Fibroblast of skin of back (primary cell): ENCODE data around the gene PPIE. TPM values are rescaled to one million over a fixed set of nuclear protein-coding genes. Genes with fewer than 3 reads are reported as not detected.

Experiments used
- DNase-seq: peaks from one replicate; pipeline ENCODE4 v3.0.0-alpha.2; 2013
- polyA plus RNA-seq, 2 experiments: library from polyadenylated mRNA; unstranded; fragments of 120-200 nt; gene quantifications; one replicate each; pipeline ENCODE4 v1.2.1, GENCODE V29; 2013; ENCODE audit not compliant: insufficient read length in 2 of 2

Gene PPIE
- 50.2 TPM for polyA plus RNA-seq (2013, experiment 1 of 2; ENCODE audit: insufficient read length)
- 40.9 TPM for polyA plus RNA-seq (2013, experiment 2 of 2; ENCODE audit: insufficient read length)

- peak; percentile 90 for DNase-seq
Observed at GRCh38 chr1:39738622-39739366, at the start of gene PPIE. TSS of gene PPIE (plus strand) at chr1:39738882. CDS start at chr1:39738901, 19 bp downstream.

GRCh38 chr1:39689214-39689613 is 49.5 kb upstream of the PPIE start:
- DNase-seq: no peak

GRCh38 chr1:39689635-39690034 is 49.0 kb upstream of the PPIE start:
- DNase-seq: no peak

GRCh38 chr1:39690225-39690624 is 48.5 kb upstream of the PPIE start:
- DNase-seq: no peak

GRCh38 chr1:39690794-39691382 is 47.8 kb upstream of the PPIE start:
- no peak for DNase-seq

- DNase-seq: peak; percentile 85
Observed at GRCh38 chr1:39691383-39692151, 47.1 kb upstream of the PPIE start, which contains the start of gene HPCAL4. TSS of gene HPCAL4 (minus strand) at chr1:39691433. CDS start at chr1:39684603, 6,830 bp downstream.

DNA sequence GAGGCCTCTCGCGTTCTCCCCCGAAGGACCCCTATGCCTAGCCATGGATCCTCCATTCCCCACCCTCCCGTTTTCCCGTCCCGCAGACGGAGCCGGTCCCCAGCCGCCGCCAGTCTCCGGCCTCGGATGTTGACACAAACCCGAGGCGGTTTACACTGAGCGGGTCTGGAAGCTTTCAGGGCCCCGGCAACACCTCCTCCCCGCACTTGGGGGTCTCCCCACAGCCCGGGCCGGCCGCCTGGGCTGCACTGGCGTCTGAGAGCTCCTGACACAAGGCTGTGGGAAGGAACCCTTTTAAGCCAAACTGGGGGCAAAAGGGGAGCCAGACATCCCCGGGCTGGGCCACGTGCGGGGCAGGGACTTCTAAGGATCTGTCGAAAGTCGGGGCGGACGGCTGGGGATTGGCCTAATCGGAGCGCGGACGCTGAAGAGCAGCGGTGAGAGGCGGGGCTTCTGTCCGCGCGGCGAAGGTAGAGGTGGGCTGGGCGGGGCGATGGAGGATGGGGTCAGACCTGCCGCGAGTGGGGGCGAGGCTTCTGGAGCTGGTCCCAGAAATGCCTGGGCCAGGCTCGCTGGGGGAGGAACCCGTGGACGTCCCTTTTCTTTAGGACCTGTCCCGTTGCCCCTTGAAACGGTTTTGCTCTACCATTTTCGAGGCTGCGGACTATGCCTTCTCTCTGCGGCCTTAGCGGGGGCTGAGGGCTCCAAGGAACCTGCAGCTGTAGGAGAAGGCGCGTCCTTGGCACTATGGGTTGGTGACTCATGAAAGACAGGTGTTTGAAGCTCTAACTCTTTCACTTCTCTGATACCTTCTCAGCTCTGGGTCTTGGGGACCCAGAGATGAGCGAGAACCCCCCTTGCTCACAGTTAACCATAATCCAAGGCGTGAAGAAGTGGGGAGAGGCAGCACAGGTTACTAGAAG is 46.3 kb upstream of the PPIE start:
- DNase-seq: no peak

DNA sequence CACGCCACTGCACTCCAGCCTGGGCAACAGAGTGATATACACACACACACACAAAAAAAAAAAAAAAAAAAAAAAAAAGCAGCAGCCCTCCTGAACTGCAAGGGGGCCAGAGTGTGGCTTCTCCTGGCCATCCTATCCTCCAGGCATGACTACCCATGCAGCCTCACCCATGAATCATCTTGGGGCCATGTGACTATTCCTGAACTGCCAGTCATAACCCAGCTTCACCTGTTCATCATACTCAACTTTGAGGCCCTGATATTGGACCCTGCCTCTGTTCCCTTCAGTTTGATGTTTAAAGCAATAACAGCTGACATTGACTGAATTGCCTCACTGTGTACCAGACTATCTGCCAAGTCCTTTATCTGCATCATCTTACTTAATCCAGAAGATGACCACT is 44.7 kb upstream of the PPIE start:
- no peak for DNase-seq

GRCh38 chr1:39695016-39695415 is 43.7 kb upstream of the PPIE start:
- no peak for DNase-seq

GRCh38 chr1:39696448-39696847 is 42.2 kb upstream of the PPIE start:
- DNase-seq: no peak

GRCh38 chr1:39698568-39698967 is 40.1 kb upstream of the PPIE start:
- DNase-seq: no peak

DNA sequence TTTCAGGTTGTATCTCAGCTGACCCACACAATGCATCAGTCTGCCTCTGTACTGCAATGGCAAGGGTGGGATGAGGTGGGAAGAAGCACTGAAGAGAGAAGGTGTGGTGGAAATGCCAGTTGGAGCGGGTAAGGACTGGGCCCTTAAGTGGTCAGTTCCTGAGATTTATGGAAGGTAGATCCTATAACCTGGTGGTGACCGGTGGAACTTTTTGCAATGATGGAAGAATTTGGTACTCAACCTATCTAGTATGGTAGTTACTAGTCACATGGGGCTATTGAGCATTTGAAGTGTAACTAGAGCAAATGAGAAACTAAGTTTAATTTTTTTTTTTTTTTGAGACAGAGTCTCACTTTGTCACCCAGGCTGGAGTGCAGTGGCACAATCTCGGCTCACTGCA is 39.3 kb upstream of the PPIE start:
- DNase-seq: no peak

DNA sequence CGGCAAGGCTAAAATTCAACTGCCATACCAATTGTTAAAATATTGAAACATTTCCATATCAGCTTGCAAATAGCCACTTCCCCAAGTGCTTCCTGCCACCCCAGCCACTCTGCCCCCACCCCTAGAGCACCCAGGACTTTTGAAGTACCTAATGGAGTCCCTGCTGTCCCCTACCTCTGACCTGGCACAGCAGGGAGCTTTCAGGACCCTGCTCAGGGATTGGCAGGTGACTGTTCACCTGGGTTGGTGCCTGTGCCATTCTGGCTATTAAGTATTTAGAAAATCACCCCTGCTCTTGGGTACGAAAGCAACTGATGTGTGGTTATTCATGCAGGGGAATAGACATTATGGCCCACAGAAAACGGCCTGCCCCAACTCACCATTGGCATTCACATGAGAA is 38.3 kb upstream of the PPIE start:
- no peak for DNase-seq

DNA sequence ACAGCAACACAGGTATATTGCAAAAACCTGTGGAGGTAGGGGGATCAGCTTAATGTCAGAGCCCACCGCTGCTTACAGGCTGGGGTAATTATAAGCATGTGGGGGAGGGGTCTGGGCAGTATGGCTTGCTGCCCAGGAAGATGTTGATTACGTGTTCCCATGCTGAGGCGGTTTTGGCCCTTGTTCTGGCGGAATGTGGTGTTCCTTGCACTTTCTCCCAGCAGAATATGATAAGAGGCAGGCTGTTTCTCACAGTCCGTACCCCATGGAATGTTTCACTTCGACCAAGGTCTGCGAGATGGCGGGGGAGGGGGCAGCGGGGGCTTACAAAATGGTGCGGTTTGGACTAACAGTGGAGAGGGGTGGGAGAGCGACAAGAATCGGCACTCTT is 37.6 kb upstream of the PPIE start:
- DNase-seq: peak; percentile 38

- no peak for DNase-seq
Observed at GRCh38 chr1:39704757-39705156, 33.9 kb upstream of the PPIE start.

GRCh38 chr1:39707506-39707905 is 31.2 kb upstream of the PPIE start:
- no peak for DNase-seq

DNA sequence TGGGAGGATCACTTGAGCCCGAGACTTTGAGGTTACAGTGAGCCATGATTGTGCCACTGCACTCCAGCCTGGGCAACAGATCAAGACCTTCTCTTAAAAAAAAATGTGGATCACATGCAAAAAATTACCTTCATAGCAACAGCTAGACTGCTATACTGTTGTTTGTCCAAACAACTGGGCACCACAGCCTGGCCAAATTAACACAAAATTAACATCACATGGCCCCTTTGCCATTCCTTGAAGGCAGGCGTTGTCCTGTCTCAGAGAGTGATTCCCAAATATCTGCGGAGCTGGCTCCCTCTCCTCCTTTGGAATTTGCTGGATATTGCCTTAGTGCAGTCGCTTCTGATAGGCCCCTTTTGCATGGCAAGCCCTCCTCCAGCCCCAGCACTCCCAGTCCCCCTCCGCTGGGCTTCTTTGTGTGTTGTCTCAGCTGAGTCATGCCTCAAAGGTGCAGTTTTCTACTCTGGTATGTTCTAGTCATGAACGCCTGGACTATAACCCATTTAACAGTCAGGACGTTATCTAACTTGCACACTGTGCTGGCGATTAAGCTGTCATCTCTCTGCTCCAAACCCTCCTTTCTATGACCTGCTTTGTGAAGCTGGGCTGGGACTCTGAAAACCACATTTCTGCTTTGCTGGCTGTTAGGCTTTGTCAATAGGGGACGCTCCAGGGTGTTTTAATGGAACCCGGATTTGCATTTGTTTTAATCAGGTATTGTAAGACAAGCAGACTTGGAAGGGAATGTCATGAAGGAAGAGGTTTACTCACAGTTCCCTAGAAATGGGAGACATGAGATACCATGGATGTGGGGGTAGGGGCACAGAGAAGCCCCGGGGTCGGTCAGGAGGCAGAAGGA is 27.3 kb upstream of the PPIE start:
- peak; percentile 39 for DNase-seq

- no peak for DNase-seq
Observed at GRCh38 chr1:39711966-39712340, 26.7 kb upstream of the PPIE start.

- DNase-seq: no peak
Observed at GRCh38 chr1:39713557-39713956, 25.1 kb upstream of the PPIE start.

DNA sequence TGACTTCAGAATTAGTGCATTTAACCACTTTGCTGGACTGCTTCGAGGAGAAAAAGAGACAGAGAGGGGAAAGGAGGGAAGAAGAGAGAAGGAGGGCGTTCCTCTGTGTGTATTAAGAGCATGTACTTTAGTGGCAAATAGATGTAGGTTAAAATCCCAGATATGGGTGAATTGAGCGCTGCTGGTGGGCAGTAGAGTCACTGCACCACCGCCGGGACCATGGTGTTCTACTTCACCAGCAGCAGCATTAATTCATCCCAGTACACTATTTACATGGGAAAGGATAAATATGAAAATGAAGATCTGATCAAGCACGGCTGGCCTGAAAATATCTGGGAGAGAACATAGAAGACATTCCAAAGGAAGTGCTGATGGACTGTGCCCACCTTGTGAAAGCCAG is 20.9 kb upstream of the PPIE start:
- no peak for DNase-seq
